Fibroblast of mammary gland (primary cell): ENCODE results near the gene PHACTR2.

Experiments used
- DNase-seq: peaks from one replicate; pipeline ENCODE4 v3.0.0-alpha.2; 2010; ENCODE audit warnings: low read depth
- H3K4me3 ChIP-seq: 2 replicates; pipeline ENCODE4 v1.5.1; 2011; ENCODE audit warnings: low read depth, mild to moderate bottlenecking, low read length, moderate library complexity; ENCODE audit not compliant: control insufficient read depth
- CTCF ChIP-seq: conservative IDR thresholded peaks from 2 replicates; pipeline ENCODE4 v1.5.1; 2011; ENCODE audit warnings: low read depth, low read length, inconsistent platforms; ENCODE audit not compliant: control insufficient read depth, insufficient read depth

The PHACTR2 gene

GRCh38 chr6:143744551-143745165 is 66.9 kb downstream of the PHACTR2 start:
- no peak for TF ChIP-seq CTCF
- no peak overlapping the region for H3K4me3 ChIP-seq
- peak; percentile 39 for DNase-seq

GRCh38 chr6:143745166-143746133 is 67.7 kb downstream of the PHACTR2 start:
- DNase-seq, result peak; percentile 57
- no peak overlapping the region for H3K4me3 ChIP-seq
- no peak for TF ChIP-seq CTCF

GRCh38 chr6:143746202-143747119 is 68.7 kb downstream of the PHACTR2 start:
- TF ChIP-seq CTCF, result no peak
- no peak for DNase-seq
- H3K4me3 ChIP-seq, result no peak overlapping the region

- H3K4me3 ChIP-seq, result no peak overlapping the region
- DNase-seq, result no peak
- no peak for TF ChIP-seq CTCF
These were observed 69.6 kb downstream of the PHACTR2 start for GRCh38 chr6:143747347-143747842.

GRCh38 chr6:143749891-143750290 is 72.1 kb downstream of the PHACTR2 start:
- no peak for DNase-seq
- TF ChIP-seq CTCF, result no peak
- no peak overlapping the region for H3K4me3 ChIP-seq

- no peak for DNase-seq
- H3K4me3 ChIP-seq, result no peak overlapping the region
- no peak for TF ChIP-seq CTCF
These were observed 73.1 kb downstream of the PHACTR2 start for GRCh38 chr6:143750877-143751276.
